Measurements from ENCODE around the gene NCF4. TPM values are rescaled to one million over a fixed set of nuclear protein-coding genes. Genes with fewer than 3 reads are reported as not detected.

The NCF4 gene
- total and polyA plus RNA-seq, 2 of the 4 experiments (the other 2 are of a cell fraction): not detected

GRCh38 chr22:36907253-36908195 lies 46.7 kb downstream of the NCF4 start:
- H3K79me1 ChIP-seq (ENCODE audit: low read depth in 1 of 2, low read length in 2 of 2): no peaks in the 10 kb centered on the region
- no peak overlapping the region for H2AK5ac ChIP-seq (ENCODE audit: low read depth, low read length)
- no peak overlapping the region for H3K4ac ChIP-seq (ENCODE audit: low read depth, low read length)
- no peak overlapping the region for H2AFZ ChIP-seq (replicated peaks; ENCODE audit: low read length, poor library complexity)
- no peak overlapping the region for H2AK9ac ChIP-seq (replicated peaks; ENCODE audit: low read depth, low read length, poor library complexity)
- no peak overlapping the region for H4K5ac ChIP-seq (ENCODE audit: low read depth, low read length)
- no peak overlapping the region for H2BK5ac ChIP-seq (ENCODE audit: low read depth, low read length, poor library complexity, severe bottlenecking)
- ATAC-seq (ENCODE audit: low read depth) (no peak), DNase-seq (no peak)
- no peak overlapping the region for H4K91ac ChIP-seq (ENCODE audit: insufficient read depth, low read depth, low read length)
- H3K14ac ChIP-seq (replicated peaks; ENCODE audit: low read depth, low read length): no peak overlapping the region
- H3K4me2 ChIP-seq (ENCODE audit: low read depth, low read length): no peak overlapping the region
- BruUV-seq (replicated peaks): no TSS peak
- in situ Hi-C loops (cut with MboI; ENCODE audit: low sequenced_read_pairs): no loop called here
- no peak for TF ChIP-seq USF2 (IDR thresholded peaks at IDR 0.05; ENCODE audit: low read depth, low read length)
- TF ChIP-seq ELK1 (IDR thresholded peaks at IDR 0.05; ENCODE audit: borderline replicate concordance, low read depth, low read length): no peak
- TF ChIP-seq RAD21 (IDR thresholded peaks at IDR 0.05; ENCODE audit: low read length): no peak
- no peak for TF ChIP-seq MXI1 (IDR thresholded peaks at IDR 0.05; ENCODE audit: borderline replicate concordance, low read depth, low read length)
- no peak for TF ChIP-seq BHLHE40 (IDR thresholded peaks at IDR 0.05; ENCODE audit: low read depth, low read length)
- intact Hi-C loops (cut with micrococcal nuclease): no loop called here
- no peak overlapping the region for H3K9ac ChIP-seq (ENCODE audit: low read depth, low read length)
- no peak overlapping the region for H3K27ac ChIP-seq (ENCODE audit: insufficient read depth, low read length)
- H3K36me3 ChIP-seq (ENCODE audit: control insufficient read depth, insufficient read depth, low read length): no peaks in the 10 kb centered on the region
- no peak overlapping the region for H4K8ac ChIP-seq (ENCODE audit: low read depth in 2 of 2, low read length in 2 of 2)
- ChIA-PET POLR2A (ENCODE audit: unreplicated experiment) (no interaction called here), CTCF (no interaction called here)
- peaks cover 14% of the 10 kb centered on the region for H3K27me3 ChIP-seq (ENCODE audit: control insufficient read depth, insufficient read depth, low read length)
- H3K9me1 ChIP-seq (ENCODE audit: insufficient read depth, low read length): no peaks in the 10 kb centered on the region
- H3K4me3 ChIP-seq (ENCODE audit: insufficient read depth, low read depth, low read length): no peak overlapping the region
- H3K9me3 ChIP-seq (ENCODE audit: control insufficient read depth, insufficient read depth, low read length): no peaks in the 10 kb centered on the region
- 60% methylated on average over 1 of the region's 7 CpGs; no CpG with 5 or more reads in 1 of the 2 experiments for WGBS, 2 experiments (ENCODE audit: extremely low coverage in 2 of 2, insufficient read length in 1 of 2)
- no peaks in the 10 kb centered on the region for H4K20me1 ChIP-seq (ENCODE audit: insufficient read depth, low read length)
- no peak overlapping the region for H3K56ac ChIP-seq (ENCODE audit: extremely low read depth, insufficient read depth, low read length)
- H3K18ac ChIP-seq (ENCODE audit: low read depth, low read length): no peak overlapping the region
- dilution Hi-C loops (cut with HindIII; ENCODE audit: low sequenced_read_pairs, unreplicated experiment): no loop called here
- no peak overlapping the region for H2BK20ac ChIP-seq (ENCODE audit: low read depth, low read length)
- H3K4me1 ChIP-seq (ENCODE audit: control insufficient read depth, insufficient read depth, low read length): no peaks in the 10 kb centered on the region
- no peak overlapping the region for H3K23ac ChIP-seq (ENCODE audit: low read depth, low read length)
- no peak overlapping the region for H2BK120ac ChIP-seq (ENCODE audit: low read depth, low read length)
- H2BK15ac ChIP-seq (ENCODE audit: low read depth, low read length): no peak overlapping the region

Measured in IMR-90 (cell line).